ENCODE results near the gene RNF212. TPM values are rescaled to one million over a fixed set of nuclear protein-coding genes. Genes with fewer than 3 reads are reported as not detected.

RNF212 gene
- total RNA-seq, 4 donors from 2014 or later, result 3.4 to 9.3 (median 6.6) TPM

- TF ChIP-seq CTCF (IDR thresholded peaks at IDR 0.05), result no peak
- peak; percentile 69 for ATAC-seq (ENCODE audit: low FRiP score)
- DNase-seq (ENCODE audit: low spot score), result no peak
Observed at GRCh38 chr4:1072830-1073446, 40.4 kb downstream of the RNF212 start.

GRCh38 chr4:1069394-1069793, 44.0 kb downstream of the RNF212 start:
- no peak for DNase-seq (ENCODE audit: low spot score)
- no peak for TF ChIP-seq CTCF (IDR thresholded peaks at IDR 0.05)
- ATAC-seq (ENCODE audit: low FRiP score), result no peak

- DNase-seq (ENCODE audit: low spot score), result no peak
- TF ChIP-seq CTCF (IDR thresholded peaks at IDR 0.05), result no peak
- ATAC-seq (ENCODE audit: low FRiP score), result no peak
Observed at GRCh38 chr4:1065732-1066131, 47.6 kb downstream of the RNF212 start.

GRCh38 chr4:1062419-1062818, 50.9 kb downstream of the RNF212 start:
- ATAC-seq (ENCODE audit: low FRiP score) (no peak), DNase-seq (ENCODE audit: low spot score) (no peak)
- no peak for TF ChIP-seq CTCF (IDR thresholded peaks at IDR 0.05)

- DNase-seq (ENCODE audit: low spot score) (no peak), ATAC-seq (ENCODE audit: low FRiP score) (no peak)
- TF ChIP-seq CTCF (IDR thresholded peaks at IDR 0.05), result no peak
Observed at GRCh38 chr4:1061760-1062159, 51.6 kb downstream of the RNF212 start.

- ATAC-seq (ENCODE audit: low FRiP score), result no peak
- no peak for TF ChIP-seq CTCF (IDR thresholded peaks at IDR 0.05)
- DNase-seq (ENCODE audit: low spot score), result no peak
Observed at GRCh38 chr4:1061056-1061700, 52.2 kb downstream of the RNF212 start.

- ATAC-seq (ENCODE audit: low FRiP score) (no peak), DNase-seq (ENCODE audit: low spot score) (no peak)
- no peak for TF ChIP-seq CTCF (IDR thresholded peaks at IDR 0.05)
Observed at GRCh38 chr4:1060621-1061020, 52.7 kb downstream of the RNF212 start.
